NCI-H128 (cell line): Measurements from ENCODE around the gene ITPR3.

Source experiments
- DNase-seq: peaks from one replicate; lab custom pipeline; 2025; ENCODE audit not compliant: unreplicated experiment; lab: John Stamatoyannopoulos, UW

Gene ITPR3

DNA sequence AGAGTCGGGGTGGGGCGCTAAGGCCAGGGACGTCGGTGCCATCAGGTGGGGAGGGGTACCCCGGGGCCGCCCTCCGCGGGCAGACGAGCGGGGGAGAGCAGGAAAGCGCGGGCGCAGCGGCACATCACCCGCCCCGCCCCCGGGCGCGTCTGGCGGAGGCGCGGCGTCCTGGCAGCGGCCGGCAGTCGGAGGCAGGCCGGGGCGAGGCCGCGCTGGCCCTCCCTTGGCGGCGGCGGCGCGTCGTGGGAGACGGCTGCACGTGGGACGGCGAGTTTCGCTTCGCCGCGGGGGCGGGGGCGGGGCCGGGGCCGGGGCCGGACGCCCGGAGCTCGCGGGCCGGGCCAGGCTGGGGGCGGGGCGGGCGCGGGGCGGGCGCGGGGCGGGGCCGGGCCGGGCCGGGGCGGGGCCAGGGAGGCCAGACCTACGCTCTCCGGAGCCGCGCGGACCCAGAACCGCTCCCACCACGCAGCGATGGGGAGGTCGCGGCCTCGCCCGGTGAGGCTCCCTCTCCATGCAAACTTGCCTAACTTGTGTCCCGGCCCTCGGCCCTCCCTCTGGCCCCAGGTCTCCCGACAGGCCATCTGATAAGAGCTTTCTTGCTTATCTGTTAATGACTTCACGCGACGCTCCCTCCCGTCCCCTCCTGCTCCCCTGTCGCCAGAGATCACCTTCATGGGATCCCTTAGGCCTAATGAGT lies 12.5 kb downstream of the ITPR3 start:
- no peak for DNase-seq

DNA sequence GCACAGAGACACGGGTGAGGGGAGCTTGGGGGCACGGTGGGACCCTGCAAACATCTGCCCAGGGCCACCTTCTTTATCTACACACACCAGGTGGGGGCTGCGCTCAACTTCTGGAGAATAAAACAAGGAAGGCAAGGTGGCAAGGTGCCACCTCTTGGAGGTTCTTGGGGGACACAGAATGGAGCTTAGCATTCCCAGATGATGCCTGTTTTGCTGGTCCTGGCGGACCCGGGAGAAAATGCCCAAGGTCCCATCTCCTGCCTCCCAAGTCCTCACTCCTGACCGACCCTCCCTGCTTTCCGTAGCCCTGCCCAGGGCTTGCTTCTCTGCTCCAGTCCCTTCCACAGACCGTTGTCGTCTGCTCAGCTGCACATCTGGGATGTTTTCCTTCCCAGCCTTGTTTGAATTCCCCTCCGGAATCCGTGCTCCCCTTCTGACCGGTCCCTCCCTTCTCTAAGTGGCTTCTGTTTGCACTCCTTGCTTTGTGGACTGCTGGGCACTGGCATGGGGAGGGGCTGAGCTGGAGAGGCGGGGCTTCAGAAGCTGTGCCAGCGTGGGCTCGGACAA lies 13.1 kb downstream of the ITPR3 start:
- DNase-seq = no peak

DNA sequence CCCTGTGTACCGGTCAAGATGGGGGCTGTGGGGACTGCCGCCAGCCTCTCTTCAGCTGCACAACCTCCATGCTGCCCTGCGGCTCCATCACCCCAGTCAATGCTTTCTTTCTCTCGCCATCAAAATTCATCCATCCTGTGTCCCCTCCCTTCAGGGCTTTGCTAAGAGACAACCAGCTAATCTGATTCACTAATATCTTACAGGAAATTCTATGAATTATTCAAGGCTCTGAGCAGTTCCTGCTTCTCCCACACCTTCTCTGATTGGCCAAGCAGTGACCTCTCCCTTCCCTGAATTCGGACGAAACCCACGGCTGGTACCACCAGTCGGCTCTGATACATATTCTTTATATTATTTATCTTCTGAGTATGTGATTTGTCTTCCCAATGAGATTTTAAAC lies 13.8 kb downstream of the ITPR3 start:
- no peak for DNase-seq

DNA sequence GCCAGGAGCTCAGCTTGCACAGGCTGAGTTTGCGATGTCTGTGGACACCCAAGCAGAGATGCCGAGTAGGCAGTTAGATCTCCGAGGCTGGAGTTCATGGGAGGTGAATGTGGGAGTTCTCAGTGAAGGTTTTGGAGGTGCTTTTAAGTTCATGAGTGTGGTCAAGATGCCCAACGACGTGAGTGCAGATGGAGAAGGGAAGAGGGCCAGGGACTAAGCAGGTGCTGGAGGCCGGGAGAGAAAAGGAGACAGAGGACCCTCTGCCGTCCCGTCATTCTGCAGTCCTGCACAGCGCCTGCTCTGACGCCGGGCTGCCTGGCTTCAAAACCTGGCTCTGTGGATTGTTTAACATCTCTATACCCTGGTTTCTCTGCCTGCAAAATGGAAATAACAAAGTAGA lies 15.5 kb downstream of the ITPR3 start:
- DNase-seq = no peak

DNA sequence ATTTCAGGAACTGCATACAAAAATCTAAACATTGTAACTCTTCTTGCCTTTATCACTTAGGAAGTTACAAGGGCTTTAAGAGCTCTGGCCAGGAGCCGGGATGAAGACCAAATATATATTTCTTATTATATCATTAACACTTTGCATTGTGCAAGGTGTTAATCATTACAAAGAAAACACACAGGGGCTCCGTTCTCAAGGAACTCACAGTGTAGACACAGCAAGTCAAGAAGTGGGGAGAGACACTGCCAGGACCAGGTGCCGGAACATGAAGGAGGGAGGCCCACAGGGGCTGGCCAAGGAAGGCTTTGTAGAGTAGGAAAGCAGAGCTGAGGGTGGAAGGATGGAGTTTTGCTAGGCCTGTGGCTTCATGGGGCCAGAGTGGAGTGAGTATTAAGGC lies 17.4 kb downstream of the ITPR3 start:
- DNase-seq = no peak

DNA sequence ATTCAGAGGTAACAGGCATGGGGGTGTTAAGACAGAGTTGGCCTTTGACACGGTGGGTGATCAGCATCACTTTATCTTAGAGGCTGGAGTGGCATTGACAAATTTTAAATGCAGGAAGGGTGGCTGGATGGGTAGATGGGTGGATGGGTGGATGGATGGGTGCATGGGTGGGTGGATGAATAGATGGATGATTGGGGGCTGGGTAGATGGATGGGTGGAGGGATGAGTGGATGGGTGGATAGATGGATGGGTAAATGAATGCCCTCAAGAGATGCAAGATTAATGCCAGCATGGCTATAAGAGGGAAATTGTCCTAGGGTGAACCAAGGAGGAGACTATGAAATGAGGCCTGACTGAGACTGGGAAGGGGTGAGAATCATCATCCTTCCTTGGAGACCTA lies 18.4 kb downstream of the ITPR3 start:
- no peak for DNase-seq

DNA sequence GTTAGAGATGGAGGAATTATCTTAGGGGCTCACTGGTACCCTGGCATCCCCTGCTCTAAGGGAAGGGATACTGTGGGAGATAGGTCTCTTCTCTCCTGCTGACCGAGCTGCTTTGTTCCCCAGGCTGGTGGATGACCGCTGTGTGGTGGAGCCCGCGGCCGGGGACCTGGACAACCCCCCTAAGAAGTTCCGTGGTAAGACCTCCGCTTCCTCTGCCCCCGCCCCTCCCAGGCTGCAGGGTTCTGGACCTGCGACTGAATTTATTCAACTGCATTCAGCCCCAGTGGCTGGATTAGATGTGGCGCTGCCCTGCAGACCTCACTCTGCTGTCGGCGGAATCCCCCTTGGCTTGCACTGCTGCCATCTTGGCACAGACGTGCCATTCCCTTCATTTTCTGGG lies 19.2 kb downstream of the ITPR3 start:
- DNase-seq = no peak

DNA sequence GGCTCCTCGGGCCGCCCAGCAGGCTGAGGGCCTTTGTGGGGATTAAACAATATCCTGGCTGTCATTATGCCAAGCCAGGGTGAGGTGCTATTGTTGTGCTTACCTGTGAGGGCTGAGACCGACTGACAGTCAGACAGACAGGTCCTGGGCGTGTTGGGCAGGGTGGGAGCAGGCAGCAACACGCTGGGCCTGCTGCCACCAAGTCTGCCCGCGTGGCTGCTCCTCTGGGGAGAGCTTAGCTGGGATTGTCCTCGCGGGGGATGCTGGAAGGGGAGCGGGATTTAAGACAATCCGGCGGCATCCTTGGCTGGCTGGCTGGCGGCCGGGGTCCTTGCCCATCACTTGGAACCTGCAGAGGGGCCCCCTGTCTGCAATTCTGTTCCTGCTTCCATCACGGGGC lies 20.0 kb downstream of the ITPR3 start:
- no peak for DNase-seq

DNA sequence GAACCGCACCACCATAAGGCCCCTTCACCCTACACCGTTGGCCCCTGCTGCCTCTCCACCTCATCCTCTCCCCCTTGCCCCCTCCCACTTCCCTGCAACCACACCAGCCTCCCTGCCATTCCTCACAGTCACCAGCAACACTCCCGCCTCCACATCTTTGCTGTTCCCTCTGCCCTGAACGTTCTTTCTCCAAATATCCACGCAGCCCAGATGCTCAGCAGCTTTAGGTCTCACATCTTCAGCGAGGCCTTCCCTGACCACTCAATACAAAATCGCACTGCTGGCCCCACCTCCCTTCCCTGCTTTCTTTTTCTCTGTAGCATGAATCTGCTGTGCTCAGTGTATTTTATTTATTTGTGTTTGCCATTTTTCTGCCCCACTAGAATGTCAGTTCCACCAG lies 20.5 kb downstream of the ITPR3 start:
- DNase-seq = no peak

DNA sequence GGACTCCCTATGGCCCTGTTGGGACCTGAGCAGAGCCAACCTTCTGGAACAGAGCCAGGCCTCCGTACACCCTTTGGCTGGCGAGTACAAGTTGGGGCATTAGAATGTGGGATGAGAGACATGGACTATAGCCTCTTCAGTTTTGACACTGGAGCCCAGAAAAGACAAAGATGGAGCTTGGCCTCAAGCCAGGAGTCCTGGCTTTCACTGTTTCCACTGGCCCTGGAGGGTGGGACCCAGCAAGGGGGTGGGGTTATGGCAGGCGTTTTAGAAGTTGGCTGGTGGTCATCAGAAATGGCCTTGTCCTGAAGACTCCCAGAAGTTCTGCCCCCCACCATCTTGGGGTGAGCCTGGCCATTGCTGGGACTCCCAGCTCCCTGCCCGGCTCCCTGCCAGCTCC lies 21.8 kb downstream of the ITPR3 start:
- DNase-seq = no peak

DNA sequence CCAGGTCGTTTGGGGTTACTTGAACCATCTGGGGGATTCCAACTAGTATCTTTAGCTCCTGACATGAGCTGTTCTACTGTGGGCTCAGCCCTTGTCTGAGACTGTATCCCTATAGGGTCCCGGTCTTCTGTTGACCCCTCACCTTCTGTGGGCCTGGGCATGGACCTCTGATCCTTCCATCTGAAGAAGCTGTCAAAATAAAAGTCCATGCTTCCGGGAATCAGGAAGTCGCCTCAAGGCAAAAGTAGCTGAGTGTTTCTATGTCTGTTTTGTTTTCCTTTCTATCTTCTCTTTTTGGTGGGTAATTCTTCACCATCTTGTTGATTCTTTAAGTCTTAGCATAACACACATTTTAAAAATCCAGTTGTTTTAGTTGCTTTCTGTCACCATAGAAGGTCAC lies 30.3 kb downstream of the ITPR3 start:
- no peak for DNase-seq

DNA sequence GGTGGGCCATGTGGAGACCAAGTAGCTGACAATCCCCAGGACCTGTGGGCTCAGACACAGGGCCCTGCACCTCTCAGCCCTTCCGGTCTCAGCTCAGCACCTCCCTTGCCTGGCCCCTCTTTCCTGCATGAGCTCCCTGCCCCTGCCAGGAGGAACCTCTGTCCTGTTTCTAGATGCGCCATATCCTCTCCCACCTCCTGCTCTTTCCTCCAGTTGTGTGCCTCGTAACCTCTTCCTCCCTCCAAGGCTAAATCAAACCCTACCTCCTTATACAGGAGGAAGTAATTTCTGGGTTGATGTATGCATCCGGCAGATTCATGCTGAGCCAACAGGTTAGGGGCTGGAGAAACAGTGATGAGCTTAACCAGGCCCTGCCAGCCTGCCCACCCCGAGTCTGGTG lies 30.9 kb downstream of the ITPR3 start:
- no peak for DNase-seq

DNA sequence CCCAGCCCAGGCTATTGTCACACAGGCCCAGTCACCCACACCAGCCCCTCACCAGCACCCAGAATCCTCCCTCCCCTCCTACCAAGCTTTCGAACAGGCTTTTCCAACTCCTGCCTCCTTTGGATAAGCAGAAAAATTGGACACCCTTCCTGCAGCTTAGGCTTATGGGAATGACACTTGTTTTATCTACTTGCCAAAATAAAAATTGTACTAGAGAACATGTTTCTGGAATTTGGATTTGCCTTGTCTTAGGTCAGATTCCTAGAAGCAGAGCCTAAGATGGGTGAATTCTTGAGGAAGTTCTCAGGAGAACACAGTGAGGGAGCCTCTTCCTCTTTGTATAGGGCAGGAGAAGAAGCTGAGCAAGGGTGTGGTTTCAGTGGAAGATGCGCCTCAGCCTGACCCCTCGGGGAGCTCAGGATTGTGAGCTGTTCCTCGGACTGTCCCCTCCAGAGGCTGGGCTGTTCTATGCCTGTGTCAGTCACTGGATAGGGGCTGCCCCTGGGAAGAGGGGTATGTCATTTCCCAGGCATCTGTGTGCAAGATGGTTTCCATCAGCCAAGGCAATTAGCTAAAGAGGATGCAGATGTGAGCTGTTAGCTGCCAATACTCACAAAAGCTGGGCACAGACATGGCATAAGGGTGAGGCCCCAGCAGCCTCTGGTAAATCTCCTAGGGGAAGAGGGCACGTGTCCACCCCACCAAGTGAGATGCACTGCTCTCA lies 33.9 kb downstream of the ITPR3 start:
- DNase-seq = no peak

DNA sequence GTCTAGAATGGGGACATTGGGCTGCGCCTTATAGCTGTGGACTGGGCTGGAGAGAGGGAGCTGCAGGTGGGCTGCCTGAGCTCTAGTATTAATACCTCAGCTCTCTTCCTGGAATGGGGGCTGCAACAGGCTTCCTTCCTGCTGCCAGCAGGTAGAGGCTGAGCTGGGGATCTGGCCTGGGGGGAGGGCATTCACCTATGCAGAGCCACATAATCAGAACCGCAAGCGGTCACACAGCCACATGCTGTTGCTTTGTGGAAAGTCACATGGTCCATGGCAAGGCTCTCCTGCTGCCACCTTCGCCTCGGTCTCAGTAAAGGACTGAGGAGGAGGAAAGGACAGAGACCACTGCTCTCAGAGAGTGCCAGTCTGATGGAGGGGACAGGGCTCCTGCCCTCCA lies 35.7 kb downstream of the ITPR3 start:
- DNase-seq = no peak

DNA sequence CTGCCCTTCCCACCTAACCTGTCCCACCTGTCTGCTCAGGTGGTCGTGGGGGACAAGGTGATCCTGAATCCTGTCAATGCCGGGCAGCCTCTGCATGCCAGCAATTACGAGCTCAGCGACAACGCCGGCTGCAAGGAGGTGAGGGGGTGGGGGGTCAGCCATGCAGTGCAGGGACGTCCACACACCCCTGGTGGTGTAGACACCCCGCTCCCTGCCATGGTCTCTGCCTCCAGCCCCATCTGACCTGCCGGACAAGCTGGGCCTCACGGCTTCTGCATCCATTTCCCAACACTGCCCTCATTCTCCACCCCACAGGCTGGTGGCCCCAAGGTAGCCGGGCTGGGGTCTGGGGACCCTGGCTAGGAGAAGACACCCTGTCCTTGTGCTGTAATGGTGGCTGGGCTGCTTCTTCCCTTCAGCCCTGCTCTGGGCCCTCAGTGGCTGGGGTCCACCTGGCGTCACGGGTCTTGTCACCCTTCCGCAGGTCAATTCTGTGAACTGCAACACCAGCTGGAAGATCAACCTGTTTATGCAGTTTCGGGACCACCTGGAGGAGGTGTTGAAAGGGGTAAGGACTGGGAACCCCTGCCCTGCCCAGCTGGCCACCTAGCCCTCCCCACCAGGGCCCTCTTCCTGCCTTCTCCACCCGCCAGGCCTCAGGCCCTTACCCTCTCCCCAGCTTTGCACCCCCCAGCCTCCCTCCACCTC lies 38.0 kb downstream of the ITPR3 start:
- no peak for DNase-seq

DNA sequence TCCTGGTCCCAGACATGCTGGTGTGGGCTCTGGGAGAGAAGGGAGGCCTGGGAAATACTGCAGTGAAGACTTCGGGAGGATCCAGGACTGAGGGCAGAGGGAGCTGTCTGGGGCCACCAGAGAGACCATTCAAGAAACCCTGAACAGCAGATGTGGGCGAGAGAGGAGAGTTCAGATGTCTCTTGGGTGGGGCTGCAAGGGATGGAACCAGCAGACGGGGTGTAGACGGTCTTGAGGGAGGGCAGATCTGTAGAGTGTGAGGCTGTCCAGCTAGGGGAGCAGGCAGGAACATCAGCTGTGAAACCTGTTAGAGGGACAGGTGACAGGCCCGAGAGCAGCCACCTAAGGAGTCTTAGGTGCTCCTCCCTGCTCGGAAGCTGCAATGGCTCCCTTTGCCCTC lies 38.9 kb downstream of the ITPR3 start:
- no peak for DNase-seq

DNA sequence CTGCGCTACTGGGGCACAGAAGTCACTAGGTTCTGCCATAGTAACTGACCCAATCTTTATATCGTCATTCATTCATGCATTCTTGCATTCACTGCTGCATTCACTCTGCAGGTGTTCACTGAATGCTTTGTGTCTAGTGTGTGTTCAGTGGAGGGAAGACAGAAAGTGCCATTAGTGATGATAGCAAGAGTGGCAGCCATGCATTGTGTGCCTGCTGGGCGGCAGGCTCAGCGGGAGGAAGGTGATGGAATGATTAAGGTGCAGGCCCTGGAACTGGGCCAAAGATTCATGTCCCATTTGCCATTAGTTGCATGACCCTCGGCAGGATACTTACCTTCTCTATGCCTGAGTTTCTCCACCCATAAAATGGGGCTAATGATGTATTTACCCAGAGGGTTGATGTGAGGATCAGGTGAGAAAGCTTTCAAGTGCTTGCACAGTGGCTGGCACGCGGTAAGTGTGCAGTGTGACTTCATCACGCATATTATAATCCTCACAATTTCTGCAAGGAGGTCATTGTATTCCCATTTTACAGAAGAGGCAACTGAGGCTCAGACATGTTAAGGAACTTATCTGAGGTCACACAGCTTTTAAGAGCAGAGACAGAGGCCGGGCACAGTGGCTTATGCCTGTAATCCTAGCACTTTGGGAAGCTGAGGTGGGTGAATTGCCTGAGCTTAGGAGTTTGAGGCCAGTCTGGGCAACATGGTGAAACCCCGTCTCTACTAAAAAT lies 40.1 kb downstream of the ITPR3 start:
- DNase-seq = no peak

DNA sequence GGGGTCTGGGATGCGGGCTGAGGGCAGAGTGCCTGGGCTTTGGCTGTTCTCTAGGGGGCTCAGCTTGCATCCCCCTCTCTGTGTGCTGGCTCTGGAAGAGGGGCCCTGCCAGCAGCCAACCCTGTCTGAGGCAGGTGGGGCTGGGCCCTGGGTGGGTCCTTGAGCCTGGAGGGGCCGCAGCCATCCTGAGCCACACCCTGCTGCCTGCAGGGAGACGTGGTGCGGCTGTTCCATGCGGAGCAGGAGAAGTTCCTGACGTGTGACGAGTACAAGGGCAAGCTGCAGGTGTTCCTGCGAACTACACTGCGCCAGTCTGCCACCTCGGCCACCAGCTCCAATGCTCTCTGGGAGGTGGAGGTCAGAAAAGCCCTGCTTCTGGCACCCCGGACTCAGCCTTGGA lies 41.2 kb downstream of the ITPR3 start:
- DNase-seq = no peak

DNA sequence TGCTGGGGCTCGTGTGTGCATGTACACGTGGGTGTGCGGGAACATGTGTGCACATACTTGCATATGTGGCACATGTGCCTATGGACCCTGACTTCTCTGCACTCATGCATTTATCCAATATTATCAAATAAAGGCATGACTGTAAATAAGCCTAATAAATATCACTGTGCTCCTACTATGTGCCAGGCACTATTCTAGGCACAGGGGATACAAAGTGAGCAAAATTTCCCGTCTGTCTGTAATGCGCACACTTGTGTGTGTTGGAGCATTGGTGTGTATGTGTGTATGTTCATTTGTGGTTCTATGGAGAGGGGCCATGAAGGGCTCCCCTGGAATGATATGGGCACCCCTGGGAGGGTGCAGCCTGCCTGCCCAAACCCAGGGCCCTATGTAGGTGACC lies 41.9 kb downstream of the ITPR3 start:
- no peak for DNase-seq

DNA sequence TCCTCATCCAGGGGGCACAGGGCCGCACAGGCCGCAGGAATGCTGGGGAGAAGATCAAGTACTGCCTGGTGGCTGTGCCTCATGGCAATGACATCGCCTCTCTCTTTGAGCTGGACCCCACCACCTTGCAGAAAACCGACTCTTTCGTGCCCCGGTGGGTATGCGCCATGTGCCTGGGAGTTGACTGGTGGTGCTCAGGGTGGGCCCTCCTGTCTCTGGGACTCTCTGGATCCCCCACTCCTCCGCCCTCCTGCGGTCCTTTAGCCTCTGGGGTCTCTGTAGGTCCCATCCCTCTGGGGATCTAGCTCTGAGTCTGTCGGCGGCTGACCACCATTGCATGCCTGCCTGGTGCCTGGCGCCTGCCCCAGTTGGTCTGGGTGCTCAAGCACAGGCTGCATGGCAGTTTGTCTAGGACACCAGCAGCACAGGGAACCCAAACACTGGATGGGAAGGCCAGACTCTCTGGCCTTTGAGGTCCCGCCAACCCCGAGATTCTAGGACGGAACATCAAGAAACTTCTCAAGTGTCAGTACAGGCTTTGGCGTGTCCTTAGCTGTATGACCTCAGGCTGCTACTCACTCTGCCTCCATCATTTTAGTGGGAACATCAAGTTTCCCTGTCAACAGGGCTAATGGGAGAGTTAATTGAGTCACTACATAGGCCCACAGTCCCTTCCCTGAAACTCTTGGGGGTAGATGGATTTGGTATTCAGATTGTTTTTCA lies 42.8 kb downstream of the ITPR3 start:
- DNase-seq = no peak
